Fibroblast of lung (primary cell): Measurements from ENCODE around the gene UBE3C. TPM values are rescaled to one million over a fixed set of nuclear protein-coding genes. Genes with fewer than 3 reads are reported as not detected.
"Not testable (repeated sequence)": the region's sequence is repeated elsewhere in the genome, so short reads cannot be mapped to it uniquely, and the experiment has no call there.

Experiments
- DNase-seq, 2 donors: peaks; one replicate each; pipeline versions ENCODE4 v3.0.0 to v3.0.0-alpha.2; 2010; ENCODE audit warnings: low read depth in 2 of 2
- H2AFZ ChIP-seq: 2 replicates; pipeline ENCODE4 v1.5.1; 2012; ENCODE audit warnings: low read length, control low read depth, inconsistent platforms
- H3K27ac ChIP-seq: 2 replicates; pipeline ENCODE4 v1.5.1; 2011; ENCODE audit warnings: low read length, control low read depth; ENCODE audit not compliant: insufficient read depth
- H3K27me3 ChIP-seq: 2 replicates; pipeline ENCODE4 v1.5.1; 2011; ENCODE audit warnings: mild to moderate bottlenecking, low read length; ENCODE audit not compliant: control insufficient read depth, insufficient read depth
- H3K36me3 ChIP-seq: 2 replicates; pipeline ENCODE4 v1.5.1; 2011; ENCODE audit warnings: low read length; ENCODE audit not compliant: control insufficient read depth, insufficient read depth
- H3K4me1 ChIP-seq: 2 replicates; pipeline ENCODE4 v1.5.1; 2011; ENCODE audit warnings: low read length; ENCODE audit not compliant: control insufficient read depth, insufficient read depth; ENCODE audit errors: extremely low read depth
- H3K4me2 ChIP-seq: 2 replicates; pipeline ENCODE4 v1.5.1; 2011; ENCODE audit warnings: low read length, control low read depth; ENCODE audit not compliant: insufficient read depth; ENCODE audit errors: extremely low read depth
- H3K4me3 ChIP-seq, 4 experiments: fragments of 200-600 bp in 1 of 4; sonication (generic) in 1 of 4; replicated peaks in 1 of 4; 2 replicates each; pipeline ENCODE4 v1.5.1; 2011 to 2016; ENCODE audit warnings: low read length in 4 of 4, low read depth in 3 of 4, mild to moderate bottlenecking in 3 of 4, control low read depth in 2 of 4, inconsistent platforms in 1 of 4, mixed read lengths in 1 of 4; ENCODE audit not compliant: insufficient read depth in 1 of 4; ENCODE audit errors: control extremely low read depth in 1 of 4
- H3K79me2 ChIP-seq: 2 replicates; pipeline ENCODE4 v1.5.1; 2012; ENCODE audit warnings: mild to moderate bottlenecking, low read length, inconsistent platforms; ENCODE audit not compliant: control insufficient read depth, insufficient read depth
- H3K9ac ChIP-seq: 2 replicates; pipeline ENCODE4 v1.5.1; 2011; ENCODE audit warnings: mild to moderate bottlenecking, low read length, control low read depth; ENCODE audit not compliant: insufficient read depth
- H3K9me3 ChIP-seq: 2 replicates; pipeline ENCODE4 v1.5.1; 2012; ENCODE audit warnings: low read depth, low read length; ENCODE audit not compliant: control insufficient read depth, insufficient read depth
- H4K20me1 ChIP-seq: 2 replicates; pipeline ENCODE4 v1.5.1; 2011; ENCODE audit warnings: low read length; ENCODE audit not compliant: control insufficient read depth, insufficient read depth; ENCODE audit errors: extremely low read depth
- CTCF ChIP-seq, 2 donors: IDR thresholded peaks in 1 of 2; conservative IDR thresholded peaks in 1 of 2; 1 replicate in 1 of 2; 2 replicates in 1 of 2; pipeline ENCODE4 v1.5.1; 2011 to 2012; ENCODE audit warnings: low read length in 2 of 2, control low read depth in 1 of 2, inconsistent platforms in 1 of 2, low read depth in 1 of 2, mild to moderate bottlenecking in 1 of 2
- EZH2 ChIP-seq: IDR thresholded peaks from 2 replicates; pipeline ENCODE4 v1.5.1; 2012; ENCODE audit warnings: low read length, control low read depth, mild to moderate bottlenecking; ENCODE audit errors: missing control alignments
- polyA plus RNA-seq, 2 donors: library from polyadenylated mRNA; depleted of rRNA in 1 of 2; stranded (reverse) in 1 of 2; unstranded in 1 of 2; fragments of >200 nt; gene quantifications; 2 replicates each; pipeline ENCODE4 v1.2.1, GENCODE V29; 2011 to 2012; ENCODE audit warnings: missing spikeins in 1 of 2
- total RNA-seq: library from RNA; depleted of rRNA; stranded (reverse); fragments of >200 nt; gene quantifications from 2 replicates; pipeline ENCODE4 v1.2.1, GENCODE V29; 2014

The UBE3C gene
- total and polyA plus RNA-seq, 2 donors (not counting 1 experiment from before 2014, with no cell fraction given): 76.2 to 91.0 TPM

DNA sequence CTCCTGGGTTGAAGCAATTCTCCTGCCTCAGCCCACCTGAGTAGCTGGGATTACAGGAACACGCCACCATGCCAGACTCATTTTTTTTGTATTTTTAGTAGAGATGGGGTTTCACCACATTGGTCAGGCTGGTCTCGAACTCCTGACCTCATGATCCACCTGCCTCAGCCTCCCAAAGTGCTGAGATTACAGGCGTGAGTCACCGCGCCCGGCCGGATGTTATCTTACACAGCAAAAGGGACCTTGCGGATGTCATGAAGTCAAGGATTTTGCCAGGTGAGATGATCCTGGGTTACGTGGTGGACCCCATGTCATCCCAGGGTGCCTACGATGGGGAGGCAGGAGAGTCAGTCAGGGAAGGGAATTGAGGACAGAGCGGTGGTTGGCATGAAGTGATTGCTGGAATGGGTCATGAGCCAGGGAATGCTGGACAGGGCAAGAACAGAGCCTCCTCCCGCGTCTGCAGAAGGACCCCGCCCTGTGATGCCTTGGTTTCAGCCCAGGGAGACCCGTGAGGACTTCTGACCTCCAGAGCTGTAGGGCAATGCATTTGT, 8.7 kb upstream of the UBE3C start:
- no peak for TF ChIP-seq EZH2
- no peak for TF ChIP-seq CTCF (conservative IDR thresholded peaks at IDR 0.05 in 1 of 2, IDR thresholded peaks at IDR 0.05 in 1 of 2; ENCODE audit: low read depth in 1 of 2, low read length in 2 of 2)
- no peaks in the 10 kb centered on the region for H3K9me3 ChIP-seq
- no peak overlapping the region for H3K4me3 ChIP-seq
- no peak for DNase-seq
- no peaks in the 10 kb centered on the region for H4K20me1 ChIP-seq
- H3K27ac ChIP-seq: no peak overlapping the region
- no peak overlapping the region for H3K9ac ChIP-seq
- peaks cover 2% of the 10 kb centered on the region for H3K27me3 ChIP-seq
- no peaks in the 10 kb centered on the region for H3K79me2 ChIP-seq
- H2AFZ ChIP-seq: no peak overlapping the region
- no peak overlapping the region for H3K4me2 ChIP-seq
- H3K36me3 ChIP-seq: no peaks in the 10 kb centered on the region
- no peaks in the 10 kb centered on the region for H3K4me1 ChIP-seq

- H2AFZ ChIP-seq, H3K9ac ChIP-seq, DNase-seq, H3K36me3 ChIP-seq, H3K4me1 ChIP-seq, H3K4me2 ChIP-seq, H3K79me2 ChIP-seq, H3K4me3 ChIP-seq, H4K20me1 ChIP-seq, H3K27me3 ChIP-seq, H3K9me3 ChIP-seq, H3K27ac ChIP-seq: not testable (repeated sequence)
These were observed 7.9 kb upstream of the UBE3C start for GRCh38 chr7:157130849-157131248.

GRCh38 chr7:157132796-157133195, 5.9 kb upstream of the UBE3C start:
- Histone ChIP-seq H2AFZ (no peak overlapping the region), H3K36me3 (no peaks in the 10 kb centered on the region), H3K9me3 (no peaks in the 10 kb centered on the region), H3K27ac (no peak overlapping the region), H3K4me3 (no peak overlapping the region), H3K4me2 (no peak overlapping the region), H4K20me1 (no peaks in the 10 kb centered on the region), H3K4me1 (peaks cover 2% of the 10 kb centered on the region), H3K27me3 (peaks cover 2% of the 10 kb centered on the region), H3K79me2 (no peaks in the 10 kb centered on the region), H3K9ac (no peak overlapping the region)
- TF ChIP-seq CTCF (conservative IDR thresholded peaks at IDR 0.05 in 1 of 2, IDR thresholded peaks at IDR 0.05 in 1 of 2; ENCODE audit: low read depth in 1 of 2, low read length in 2 of 2): no peak
- TF ChIP-seq EZH2: no peak
- no peak for DNase-seq
